Measurements from ENCODE around the gene OR7A10.

OR7A10 gene

DNA sequence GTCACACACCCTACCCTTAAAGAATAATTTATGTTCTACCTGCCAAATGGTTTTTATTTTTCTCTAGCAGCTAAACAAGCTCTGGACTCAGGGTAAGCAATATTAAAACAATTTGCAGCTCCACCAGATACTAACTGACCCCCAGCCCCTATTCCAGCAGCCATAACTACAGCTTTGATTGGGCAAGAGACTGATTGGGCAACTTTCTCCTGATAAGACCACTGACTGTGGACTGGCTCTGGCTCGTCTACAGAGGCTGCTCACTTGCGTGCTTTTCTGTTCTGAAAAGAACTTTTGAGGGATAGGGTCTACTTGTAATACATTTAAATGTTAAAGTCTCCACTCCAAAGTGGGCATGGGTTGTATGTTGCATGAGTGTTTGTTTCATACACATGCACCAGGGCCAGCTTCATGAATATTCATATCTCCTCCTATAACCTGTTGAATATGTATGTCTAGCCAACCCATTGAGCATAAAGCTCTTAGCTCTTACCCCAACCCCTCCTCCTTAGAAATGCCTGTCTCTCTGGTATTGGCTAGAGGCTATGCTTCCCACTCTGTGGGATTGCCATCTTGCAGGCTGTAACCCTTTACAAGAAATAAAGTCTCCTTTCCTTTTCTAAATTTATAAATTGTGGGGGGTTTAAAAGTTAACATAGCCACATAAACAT lies 33.6 kb downstream of the OR7A10 start:
- H3K27me3 ChIP-seq (ENCODE audit: insufficient read depth, low read depth): no peaks in the 10 kb centered on the region; the same call in 1 of the 2 replicates
- no peaks in the 10 kb centered on the region for H3K79me2 ChIP-seq (ENCODE audit: insufficient read depth, low read depth)
- H3K4me1 ChIP-seq (ENCODE audit: low read depth, poor library complexity, severe bottlenecking): no peaks in the 10 kb centered on the region
- no peak overlapping the region for H3K9ac ChIP-seq
- no peak overlapping the region for H3K4me3 ChIP-seq (IDR thresholded peaks at IDR 0.05; ENCODE audit: insufficient read depth, low read depth, low read length)
- H4K20me1 ChIP-seq (ENCODE audit: insufficient read depth): no peaks in the 10 kb centered on the region
- H3K4me2 ChIP-seq: no peak overlapping the region
- TF ChIP-seq, protein P1, sequence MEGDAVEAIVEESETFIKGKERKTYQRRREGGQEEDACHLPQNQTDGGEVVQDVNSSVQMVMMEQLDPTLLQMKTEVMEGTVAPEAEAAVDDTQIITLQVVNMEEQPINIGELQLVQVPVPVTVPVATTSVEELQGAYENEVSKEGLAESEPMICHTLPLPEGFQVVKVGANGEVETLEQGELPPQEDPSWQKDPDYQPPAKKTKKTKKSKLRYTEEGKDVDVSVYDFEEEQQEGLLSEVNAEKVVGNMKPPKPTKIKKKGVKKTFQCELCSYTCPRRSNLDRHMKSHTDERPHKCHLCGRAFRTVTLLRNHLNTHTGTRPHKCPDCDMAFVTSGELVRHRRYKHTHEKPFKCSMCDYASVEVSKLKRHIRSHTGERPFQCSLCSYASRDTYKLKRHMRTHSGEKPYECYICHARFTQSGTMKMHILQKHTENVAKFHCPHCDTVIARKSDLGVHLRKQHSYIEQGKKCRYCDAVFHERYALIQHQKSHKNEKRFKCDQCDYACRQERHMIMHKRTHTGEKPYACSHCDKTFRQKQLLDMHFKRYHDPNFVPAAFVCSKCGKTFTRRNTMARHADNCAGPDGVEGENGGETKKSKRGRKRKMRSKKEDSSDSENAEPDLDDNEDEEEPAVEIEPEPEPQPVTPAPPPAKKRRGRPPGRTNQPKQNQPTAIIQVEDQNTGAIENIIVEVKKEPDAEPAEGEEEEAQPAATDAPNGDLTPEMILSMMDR (conservative IDR thresholded peaks at IDR 0.05; ENCODE audit: low read depth, low read length): no peak
- no peak overlapping the region for H3K27ac ChIP-seq
- H2AFZ ChIP-seq (ENCODE audit: low read depth): no peak overlapping the region
- H3K36me3 ChIP-seq (ENCODE audit: insufficient read depth): no peaks in the 10 kb centered on the region

DNA sequence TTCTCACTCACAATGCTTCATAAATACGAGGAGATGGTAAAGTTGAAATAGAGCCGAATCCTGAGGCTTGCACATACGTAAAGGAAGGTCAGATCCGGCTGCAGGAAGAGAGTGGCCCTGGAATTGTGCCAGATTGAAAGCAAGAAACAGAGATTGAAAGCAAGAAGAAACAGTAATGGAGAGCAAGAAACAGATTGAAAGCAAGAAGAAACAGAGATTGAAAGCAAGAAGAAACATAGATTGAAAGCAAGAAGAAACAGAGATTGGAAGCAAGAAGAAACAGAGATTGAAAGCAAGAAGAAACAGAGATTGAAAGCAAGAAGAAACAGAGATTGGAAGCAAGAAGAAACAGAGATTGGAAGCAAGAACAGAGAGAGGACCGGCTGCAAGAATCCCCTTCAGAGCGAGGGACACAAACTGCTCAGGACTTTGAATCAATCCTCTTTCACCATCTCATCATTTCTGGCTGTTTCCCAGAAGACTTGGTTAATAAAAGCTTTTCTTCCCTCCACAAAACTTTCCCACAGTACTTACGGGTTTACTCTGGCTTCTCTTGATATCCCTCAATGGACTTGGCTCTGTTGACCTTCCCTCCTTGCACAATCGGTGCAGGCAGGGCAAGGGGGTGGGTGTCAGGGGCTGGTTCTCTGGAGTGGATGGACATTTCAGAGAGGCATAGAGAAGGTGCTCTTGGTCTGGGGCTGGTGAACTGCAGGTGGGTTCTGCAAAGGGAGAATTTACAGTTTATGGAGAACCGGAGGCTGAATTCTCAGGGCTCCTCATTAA lies 39.3 kb downstream of the OR7A10 start:
- TF ChIP-seq, protein P1 (conservative IDR thresholded peaks at IDR 0.05; ENCODE audit: low read depth, low read length): no peak
- no peaks in the 10 kb centered on the region for H3K36me3 ChIP-seq (ENCODE audit: insufficient read depth)
- no peak overlapping the region for H3K4me2 ChIP-seq
- H3K4me1 ChIP-seq (ENCODE audit: low read depth, poor library complexity, severe bottlenecking): no peaks in the 10 kb centered on the region
- H3K9ac ChIP-seq: no peak overlapping the region
- no peak overlapping the region for H3K27ac ChIP-seq
- peaks cover 3% of the 10 kb centered on the region; the same call in 1 of the 2 replicates for H3K27me3 ChIP-seq (ENCODE audit: insufficient read depth, low read depth)
- H2AFZ ChIP-seq (ENCODE audit: low read depth): no peak overlapping the region
- no peaks in the 10 kb centered on the region for H4K20me1 ChIP-seq (ENCODE audit: insufficient read depth)
- H3K4me3 ChIP-seq (IDR thresholded peaks at IDR 0.05; ENCODE audit: insufficient read depth, low read depth, low read length): no peak overlapping the region
- no peaks in the 10 kb centered on the region for H3K79me2 ChIP-seq (ENCODE audit: insufficient read depth, low read depth)

DNA sequence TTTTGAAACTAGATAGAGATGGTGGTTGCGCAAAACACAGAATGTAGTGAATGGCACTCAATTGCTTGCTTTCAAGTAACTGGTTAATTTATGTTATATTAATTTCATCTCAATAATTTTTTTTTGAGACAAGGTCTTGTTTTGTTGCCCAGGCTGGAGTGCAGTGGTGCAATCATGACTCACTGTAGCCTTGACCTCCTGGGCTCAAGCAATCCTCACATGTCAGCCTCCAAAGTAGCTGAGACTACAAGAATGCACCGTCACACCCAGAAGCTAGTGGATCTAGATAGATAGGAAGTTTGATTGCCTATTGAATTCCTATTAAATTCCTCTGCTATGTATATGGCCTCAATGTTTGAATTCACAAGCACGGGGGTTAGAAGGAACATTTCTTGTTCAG lies 44.0 kb downstream of the OR7A10 start:
- no peak overlapping the region for H2AFZ ChIP-seq (ENCODE audit: low read depth)
- no peaks in the 10 kb centered on the region for H4K20me1 ChIP-seq (ENCODE audit: insufficient read depth)
- TF ChIP-seq, protein P1 (conservative IDR thresholded peaks at IDR 0.05; ENCODE audit: low read depth, low read length): no peak
- H3K27me3 ChIP-seq (ENCODE audit: insufficient read depth, low read depth): peaks cover 3% of the 10 kb centered on the region; the same call in 1 of the 2 replicates
- H3K4me1 ChIP-seq (ENCODE audit: low read depth, poor library complexity, severe bottlenecking): no peaks in the 10 kb centered on the region
- no peaks in the 10 kb centered on the region for H3K36me3 ChIP-seq (ENCODE audit: insufficient read depth)
- no peak overlapping the region for H3K9ac ChIP-seq
- no peak overlapping the region for H3K27ac ChIP-seq
- H3K79me2 ChIP-seq (ENCODE audit: insufficient read depth, low read depth): no peaks in the 10 kb centered on the region
- no peak overlapping the region for H3K4me3 ChIP-seq (IDR thresholded peaks at IDR 0.05; ENCODE audit: insufficient read depth, low read depth, low read length)
- H3K4me2 ChIP-seq: no peak overlapping the region

DNA sequence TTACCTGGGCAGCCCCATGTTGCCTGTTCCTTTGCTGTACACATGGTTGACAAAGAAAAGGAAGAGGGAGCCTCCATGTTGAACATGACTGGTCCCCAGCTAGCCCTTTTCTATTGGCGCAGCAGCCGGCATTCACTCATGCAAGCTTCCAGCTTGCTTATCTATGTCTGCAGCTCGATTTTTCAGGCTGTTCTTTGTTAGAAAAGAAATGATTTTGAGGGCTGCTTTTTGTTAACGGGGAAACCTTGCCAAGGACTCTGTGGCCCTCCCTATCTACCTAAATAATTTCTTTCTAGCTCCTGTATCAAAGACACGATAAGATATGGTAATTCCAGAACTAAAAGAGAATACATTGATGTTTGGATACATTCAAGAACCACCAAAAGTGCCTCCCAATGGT lies 50.0 kb downstream of the OR7A10 start:
- Histone ChIP-seq H3K79me2 (ENCODE audit: insufficient read depth, low read depth) (no peaks in the 10 kb centered on the region), H3K4me1 (ENCODE audit: low read depth, poor library complexity, severe bottlenecking) (no peaks in the 10 kb centered on the region), H3K36me3 (ENCODE audit: insufficient read depth) (no peaks in the 10 kb centered on the region), H3K4me2 (no peak overlapping the region), H3K9ac (no peak overlapping the region), H3K27me3 (ENCODE audit: insufficient read depth, low read depth) (no peaks in the 10 kb centered on the region; the same call in 1 of the 2 replicates), H4K20me1 (ENCODE audit: insufficient read depth) (no peaks in the 10 kb centered on the region), H3K27ac (no peak overlapping the region), H2AFZ (ENCODE audit: low read depth) (no peak overlapping the region), H3K4me3 (IDR thresholded peaks at IDR 0.05; ENCODE audit: insufficient read depth, low read depth, low read length) (no peak overlapping the region)
- TF ChIP-seq, protein P1 (conservative IDR thresholded peaks at IDR 0.05; ENCODE audit: low read depth, low read length): no peak
